ENCODE measurements around the gene IYD.

The IYD gene

GRCh38 chr6:150395388-150396009 lies 26.7 kb downstream of the IYD start:
- peak; percentile 23 to 54 for DNase-seq

DNA sequence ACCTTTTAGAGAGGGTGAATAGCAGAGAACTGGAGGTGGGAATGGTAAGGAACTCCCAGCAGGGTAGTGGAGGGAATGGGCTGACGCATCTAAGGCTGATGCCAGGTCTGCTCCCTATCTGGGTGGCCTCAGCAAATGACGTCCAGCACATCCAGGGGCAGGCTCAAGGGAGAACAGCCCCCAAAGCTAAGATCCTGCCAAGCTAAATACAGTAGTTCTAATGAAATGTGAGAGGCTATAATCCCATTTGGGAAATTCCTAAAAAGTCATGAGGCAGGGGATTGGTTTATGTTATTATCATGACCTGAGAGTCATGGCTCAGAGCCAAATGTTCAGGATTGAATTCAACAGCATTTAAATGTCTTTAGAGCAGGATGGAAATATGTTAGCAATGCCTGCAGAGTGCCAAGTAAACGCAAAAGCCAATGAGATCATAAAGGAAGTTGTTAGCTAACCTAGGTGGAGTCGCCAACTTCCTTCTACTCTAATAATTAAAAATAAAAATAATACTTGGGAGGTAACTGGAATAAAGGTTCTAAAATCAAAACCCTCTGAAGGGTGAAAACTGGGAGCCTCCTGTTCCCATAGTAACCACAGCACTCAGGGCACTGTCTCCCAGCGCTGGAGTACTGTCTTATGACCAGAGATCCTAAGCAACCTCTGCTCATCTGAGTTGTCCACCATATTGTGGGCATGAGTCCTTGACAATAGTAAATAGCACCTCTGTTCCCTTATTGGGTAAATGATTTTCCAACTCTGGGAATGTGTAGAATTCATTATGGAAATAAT lies 34.8 kb downstream of the IYD start:
- no peak for DNase-seq

DNA sequence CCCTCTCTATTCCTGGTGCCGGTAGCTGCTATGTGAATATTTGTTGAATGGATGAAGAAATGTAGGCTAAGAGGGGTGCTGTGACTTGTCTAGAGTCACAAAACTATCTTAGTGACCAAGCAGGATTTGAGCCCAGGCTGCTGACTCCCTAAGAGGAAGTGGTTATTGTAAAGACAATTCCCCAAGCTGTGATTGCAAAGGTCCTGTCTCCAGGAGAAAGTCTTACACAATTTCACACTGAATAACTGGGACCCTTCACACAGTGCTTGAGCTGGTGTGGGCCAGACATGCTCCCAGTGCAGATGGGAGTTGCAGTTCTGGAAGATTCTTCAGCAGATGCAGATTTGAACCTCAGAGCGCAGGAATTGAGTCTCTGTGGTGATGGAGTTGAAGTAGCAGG lies 38.1 kb downstream of the IYD start:
- no peak for DNase-seq

DNA sequence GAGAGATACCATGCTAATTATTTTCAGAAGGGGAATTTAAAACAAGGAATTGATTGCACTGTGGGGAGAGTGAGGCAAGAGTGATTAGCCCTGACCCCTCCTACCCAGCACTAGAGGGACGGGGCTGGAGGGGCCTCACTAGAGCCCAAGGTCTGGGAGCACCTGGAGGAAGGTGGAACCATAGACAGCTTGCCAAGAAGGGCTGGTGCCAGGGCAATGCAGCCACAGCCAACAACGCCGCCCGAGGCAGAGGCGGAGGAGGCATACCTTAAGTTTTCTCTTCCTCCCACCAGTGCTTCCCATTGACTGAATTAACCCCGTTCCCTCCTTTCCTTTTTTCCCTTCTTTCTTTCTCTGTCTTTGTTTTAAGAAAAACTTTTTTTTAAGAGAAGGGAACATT lies 40.0 kb downstream of the IYD start:
- DNase-seq, result no peak

GRCh38 chr6:150409576-150410066 lies 40.8 kb downstream of the IYD start:
- no peak for DNase-seq

- DNase-seq, result no peak
Measured at GRCh38 chr6:150410399-150410798, 41.6 kb downstream of the IYD start.

DNA sequence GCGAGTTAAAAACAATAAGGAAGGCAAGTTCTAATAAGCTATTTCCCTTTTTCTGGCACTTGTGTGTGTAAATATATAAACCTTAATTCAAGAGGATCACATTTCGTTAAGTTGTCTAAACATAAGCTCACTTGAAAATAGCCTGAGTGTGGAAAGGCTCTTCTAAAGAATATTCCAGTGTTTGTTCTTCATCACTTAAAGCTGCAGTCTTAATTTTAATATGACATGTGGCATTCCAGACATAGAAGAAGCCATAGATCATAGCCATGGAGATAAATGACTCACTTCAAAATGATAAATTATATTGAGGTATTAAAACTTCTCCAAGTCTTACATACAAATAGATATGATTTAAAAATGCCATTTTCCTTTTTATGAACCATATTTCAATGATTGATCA lies 42.1 kb downstream of the IYD start:
- no peak for DNase-seq

- DNase-seq, result no peak
Measured at GRCh38 chr6:150412221-150412620, 43.4 kb downstream of the IYD start.

- DNase-seq, result no peak
Measured at GRCh38 chr6:150413198-150413597, 44.4 kb downstream of the IYD start.

DNA sequence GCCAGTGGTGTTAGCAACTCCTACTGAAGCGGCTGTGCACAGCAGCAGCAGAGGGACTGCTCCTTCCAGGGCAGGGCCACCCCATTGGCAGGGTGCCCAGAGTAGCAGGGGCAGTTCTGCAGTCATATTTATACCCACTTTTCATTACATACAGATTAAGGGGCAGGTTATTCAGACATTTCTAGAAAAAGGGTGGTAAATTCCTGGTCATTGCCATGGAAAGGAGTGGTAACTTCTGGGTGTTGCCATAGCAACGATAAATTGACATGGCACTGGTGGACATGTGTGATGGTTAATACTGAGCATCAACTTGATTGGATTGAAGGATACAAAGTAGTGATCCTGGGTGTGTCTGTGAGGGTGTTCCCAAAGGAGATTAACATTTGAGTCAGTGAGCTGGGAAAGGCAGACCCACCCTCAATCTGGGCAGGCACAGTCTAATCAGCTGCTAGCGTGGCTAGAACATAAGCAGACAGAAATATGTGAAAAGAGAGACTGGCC lies 45.0 kb downstream of the IYD start:
- no peak for DNase-seq

DNA sequence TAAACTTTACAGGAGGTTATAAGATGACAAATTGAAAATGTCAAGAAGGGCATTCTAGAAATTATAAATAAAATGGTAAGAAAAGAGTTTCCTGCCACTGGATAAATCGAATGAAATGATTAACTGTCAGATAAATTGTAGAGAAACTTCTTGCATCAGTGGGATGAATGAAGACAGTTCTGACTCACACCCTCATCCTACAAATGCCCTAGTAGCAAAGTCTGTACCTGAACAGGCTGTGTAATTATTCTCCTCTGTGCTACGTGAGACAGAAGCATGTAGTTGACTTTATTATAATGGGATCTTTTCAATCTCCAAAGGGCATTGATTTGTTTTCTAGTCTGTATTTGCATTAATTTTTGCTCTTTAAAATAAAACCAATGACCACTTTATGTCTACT lies 47.3 kb downstream of the IYD start:
- no peak for DNase-seq

- DNase-seq, result no peak
Measured at GRCh38 chr6:150417250-150417649, 48.4 kb downstream of the IYD start.

- DNase-seq, result peak; percentile 21 to 64
Measured at GRCh38 chr6:150417899-150418826, 49.4 kb downstream of the IYD start.

DNA sequence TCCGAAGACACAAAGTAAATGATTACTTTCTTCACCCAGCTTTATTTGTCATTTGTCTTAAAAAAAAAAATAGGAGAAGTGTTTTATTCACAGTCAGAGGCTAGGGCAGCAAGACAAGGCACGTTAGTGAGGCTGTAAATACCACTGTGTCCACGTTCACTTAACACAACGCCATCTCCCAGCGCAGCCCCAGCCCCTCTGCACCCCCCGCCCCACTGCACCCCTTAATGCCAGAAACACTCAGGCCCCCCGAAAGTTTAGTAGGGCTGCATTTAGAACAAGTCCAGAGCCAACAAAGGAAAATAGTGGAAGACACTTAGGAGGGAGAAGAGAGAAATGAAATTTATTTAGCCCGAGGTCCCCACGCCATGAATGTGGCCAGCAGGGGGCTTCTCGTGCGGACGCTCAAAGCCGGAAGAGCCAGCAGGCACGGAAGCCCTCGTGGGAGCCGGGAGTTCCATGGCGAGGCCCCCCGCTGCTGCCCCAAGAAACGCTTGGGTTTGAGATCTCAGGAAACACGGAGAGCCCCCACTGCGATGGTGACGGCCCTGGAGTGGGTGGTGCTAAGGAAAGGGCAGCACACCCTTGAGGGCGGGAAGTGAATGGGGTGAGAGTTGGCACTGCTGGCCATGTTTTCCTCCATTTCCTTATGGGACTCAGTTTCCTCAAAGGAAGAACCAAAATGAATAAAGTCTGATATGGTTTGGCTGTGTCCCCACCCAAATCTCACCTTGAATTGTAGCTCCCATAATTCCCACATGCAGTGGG lies 50.2 kb downstream of the IYD start:
- peak; percentile 47 to 55 for DNase-seq

DNA sequence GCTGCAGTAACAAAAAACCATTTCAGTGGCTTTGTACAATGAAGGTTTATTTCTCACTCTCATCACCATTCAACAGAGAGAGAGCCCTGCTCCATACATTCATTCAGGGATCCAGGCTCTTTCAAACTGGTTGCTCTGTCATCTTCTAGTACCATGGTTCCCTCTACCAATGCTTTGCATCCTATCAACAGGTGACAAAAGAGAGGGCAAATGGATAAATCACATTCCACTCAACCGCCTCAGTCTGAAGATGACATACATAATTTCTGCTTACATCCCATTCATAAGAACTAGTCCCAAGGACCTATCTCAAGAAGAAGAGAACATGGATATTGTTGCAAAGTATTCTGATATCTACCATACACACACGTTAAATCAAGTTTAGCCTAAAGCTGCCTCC lies 51.6 kb downstream of the IYD start:
- no peak for DNase-seq

DNA sequence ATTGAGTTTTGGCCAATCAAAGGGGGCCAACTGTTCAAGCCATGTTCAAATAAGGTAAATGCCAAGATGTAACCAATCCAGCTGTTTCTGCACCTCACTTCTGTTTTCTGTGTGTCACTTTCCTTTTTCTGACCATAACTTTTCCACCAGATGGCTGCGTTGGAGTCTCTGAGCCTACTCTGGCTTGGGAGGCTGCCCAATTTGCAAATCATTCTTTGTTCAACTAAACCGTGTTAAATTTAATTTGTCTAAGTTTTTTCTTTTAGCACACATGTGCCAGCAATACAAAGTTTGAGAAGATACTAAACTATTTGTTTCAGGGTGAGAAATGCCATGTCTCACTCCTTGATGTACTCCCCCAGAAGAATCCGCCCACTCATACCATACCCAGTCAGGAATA lies 52.1 kb downstream of the IYD start:
- DNase-seq, result no peak

GRCh38 chr6:150425508-150425907 lies 56.7 kb downstream of the IYD start:
- no peak for DNase-seq

- no peak for DNase-seq
Measured at GRCh38 chr6:150426198-150426597, 57.4 kb downstream of the IYD start.

GRCh38 chr6:150427037-150427602 lies 58.3 kb downstream of the IYD start:
- DNase-seq, result no peak

- no peak for DNase-seq
Measured at GRCh38 chr6:150427843-150428242, 59.0 kb downstream of the IYD start.

DNA sequence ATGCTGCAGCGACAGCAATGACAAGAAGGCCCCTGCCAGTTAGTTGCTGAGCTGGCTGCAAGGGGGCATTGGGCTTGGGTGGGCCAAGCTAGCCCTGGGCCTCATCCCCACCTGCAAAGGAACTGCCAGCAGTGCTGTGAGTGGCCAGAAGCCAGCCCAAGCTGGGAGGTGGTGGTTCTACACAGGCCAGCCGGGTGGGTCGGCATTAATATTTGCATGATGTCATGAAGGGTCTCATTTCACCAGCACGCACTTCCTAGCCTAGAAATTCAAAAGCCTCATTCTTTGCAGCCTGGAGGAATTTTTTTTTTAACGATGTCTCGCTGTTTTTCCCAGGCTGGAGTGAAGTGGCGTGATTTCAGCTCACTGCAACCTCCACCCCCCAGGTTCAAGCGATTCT lies 62.0 kb downstream of the IYD start:
- DNase-seq, result no peak

DNA sequence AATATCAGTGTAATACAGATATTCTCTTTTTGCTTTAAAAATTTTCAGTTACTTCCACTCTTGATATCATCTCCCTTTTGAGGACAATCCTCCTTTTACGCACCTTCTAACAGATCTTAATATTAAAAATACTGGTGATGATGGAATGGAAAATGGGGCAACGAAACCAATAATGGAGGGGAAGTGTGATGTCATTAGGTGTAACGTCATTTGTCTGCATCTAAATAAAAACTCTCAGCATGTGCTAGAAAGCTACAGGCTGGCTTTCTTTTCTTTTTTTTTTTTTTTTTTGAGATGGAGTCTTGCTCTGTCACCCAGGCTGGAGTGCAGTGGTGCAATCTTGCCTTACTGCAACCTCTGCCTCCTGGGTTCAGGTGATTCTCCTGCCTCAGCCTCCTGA lies 66.5 kb downstream of the IYD start:
- DNase-seq, result no peak
